Measurements from ENCODE around the gene CNTNAP2. TPM values are rescaled to one million over a fixed set of nuclear protein-coding genes. Genes with fewer than 3 reads are reported as not detected.

Gene CNTNAP2
- total RNA-seq, 2 experiments from 2014 or later, result 0.28 TPM; not detected in 1

DNA sequence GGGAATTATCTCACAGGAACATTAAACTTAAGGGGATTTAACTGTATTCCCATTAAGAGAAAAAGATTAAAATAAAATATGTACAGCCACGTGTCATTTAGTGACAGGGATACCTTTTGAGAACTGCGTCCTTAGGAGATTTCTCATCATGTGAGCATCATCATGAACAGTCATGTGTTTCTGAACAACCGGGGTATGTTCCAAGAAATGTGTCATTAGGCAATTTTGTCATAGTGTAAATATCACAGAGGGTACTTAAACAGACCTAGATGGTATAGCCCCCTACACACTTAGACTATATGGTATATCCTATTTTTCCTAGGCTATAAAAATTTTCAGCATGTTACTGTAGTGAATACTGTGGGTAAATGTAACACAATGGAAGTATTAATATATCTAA is 840.3 kb downstream of the CNTNAP2 start:
- Histone ChIP-seq H2AFZ (ENCODE audit: low read length) (no peak overlapping the region), H3K27ac (ENCODE audit: low read depth, low read length, poor library complexity, severe bottlenecking) (no peak overlapping the region), H3K79me2 (ENCODE audit: insufficient read depth, low read depth, low read length) (no peaks in the 10 kb centered on the region), H3K4me1 (ENCODE audit: insufficient read depth, low read length, poor library complexity, severe bottlenecking) (no peaks in the 10 kb centered on the region), H3K36me3 (ENCODE audit: insufficient read depth, low read length) (no peaks in the 10 kb centered on the region), H3K4me3 (ENCODE audit: low read depth, low read length, poor library complexity, severe bottlenecking) (no peak overlapping the region), H4K20me1 (ENCODE audit: insufficient read depth, low read length) (no peaks in the 10 kb centered on the region), H3K9me3 (ENCODE audit: low read length) (no peaks in the 10 kb centered on the region), H3K9me2 (ENCODE audit: insufficient read depth, low read length) (no peaks in the 10 kb centered on the region), H3K4me2 (ENCODE audit: low read length) (no peak overlapping the region)
- BruUV-seq (replicated peaks), result no TSS peak
- TF ChIP-seq EZH2phosphoT487 (IDR thresholded peaks at IDR 0.05; ENCODE audit: borderline replicate concordance, low read depth, low read length), result no peak
- TF ChIP-seq, protein P1, sequence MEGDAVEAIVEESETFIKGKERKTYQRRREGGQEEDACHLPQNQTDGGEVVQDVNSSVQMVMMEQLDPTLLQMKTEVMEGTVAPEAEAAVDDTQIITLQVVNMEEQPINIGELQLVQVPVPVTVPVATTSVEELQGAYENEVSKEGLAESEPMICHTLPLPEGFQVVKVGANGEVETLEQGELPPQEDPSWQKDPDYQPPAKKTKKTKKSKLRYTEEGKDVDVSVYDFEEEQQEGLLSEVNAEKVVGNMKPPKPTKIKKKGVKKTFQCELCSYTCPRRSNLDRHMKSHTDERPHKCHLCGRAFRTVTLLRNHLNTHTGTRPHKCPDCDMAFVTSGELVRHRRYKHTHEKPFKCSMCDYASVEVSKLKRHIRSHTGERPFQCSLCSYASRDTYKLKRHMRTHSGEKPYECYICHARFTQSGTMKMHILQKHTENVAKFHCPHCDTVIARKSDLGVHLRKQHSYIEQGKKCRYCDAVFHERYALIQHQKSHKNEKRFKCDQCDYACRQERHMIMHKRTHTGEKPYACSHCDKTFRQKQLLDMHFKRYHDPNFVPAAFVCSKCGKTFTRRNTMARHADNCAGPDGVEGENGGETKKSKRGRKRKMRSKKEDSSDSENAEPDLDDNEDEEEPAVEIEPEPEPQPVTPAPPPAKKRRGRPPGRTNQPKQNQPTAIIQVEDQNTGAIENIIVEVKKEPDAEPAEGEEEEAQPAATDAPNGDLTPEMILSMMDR (conservative IDR thresholded peaks at IDR 0.05; ENCODE audit: low read length), result no peak
- ChIA-PET POLR2A (interaction anchor here (0.7 kb wide), 1 partner anchor 746 kb away, joined by 3 read pairs; no protein-coding TSS in a partner anchor), CTCF (ENCODE audit: unreplicated experiment) (no interaction called here)
- intact Hi-C loops (cut with micrococcal nuclease; ENCODE audit: unreplicated experiment), result no loop called here
- DNase-seq (ENCODE audit: low spot score), result no peak

DNA sequence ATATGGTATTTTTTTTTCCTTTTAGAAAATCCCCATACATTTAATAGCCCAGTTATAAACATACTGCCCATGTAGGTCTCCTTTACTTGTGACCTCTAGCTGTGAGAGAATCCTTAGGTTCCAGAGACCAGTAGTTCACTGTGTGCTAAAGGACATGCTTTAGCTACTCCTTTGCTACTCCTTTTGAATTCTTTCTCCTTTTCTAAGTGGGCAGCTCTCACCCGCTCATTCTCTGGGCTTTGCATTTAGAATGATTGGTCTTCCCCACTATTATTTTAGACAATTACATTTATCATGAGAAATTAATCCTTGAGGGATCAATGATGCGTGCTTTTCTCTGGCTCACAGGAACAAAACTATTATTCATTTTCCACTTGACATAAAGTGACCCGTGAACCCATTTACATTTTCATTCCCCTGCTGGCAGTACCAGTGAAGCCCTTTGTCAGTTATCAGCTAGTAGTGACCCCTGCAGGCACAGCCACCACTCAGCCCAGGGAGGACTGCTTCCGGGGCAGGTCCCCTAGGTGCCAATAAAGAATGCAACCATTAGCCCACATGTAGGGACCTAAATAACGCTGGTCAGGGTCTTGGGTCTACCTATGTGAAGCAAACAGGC is 844.3 kb downstream of the CNTNAP2 start:
- Histone ChIP-seq H3K4me2 (ENCODE audit: low read length) (no peak overlapping the region), H3K4me3 (ENCODE audit: low read depth, low read length, poor library complexity, severe bottlenecking) (no peak overlapping the region), H3K79me2 (ENCODE audit: insufficient read depth, low read depth, low read length) (no peaks in the 10 kb centered on the region), H3K9me3 (ENCODE audit: low read length) (no peaks in the 10 kb centered on the region), H3K9me2 (ENCODE audit: insufficient read depth, low read length) (no peaks in the 10 kb centered on the region), H2AFZ (ENCODE audit: low read length) (no peak overlapping the region), H4K20me1 (ENCODE audit: insufficient read depth, low read length) (no peaks in the 10 kb centered on the region), H3K4me1 (ENCODE audit: insufficient read depth, low read length, poor library complexity, severe bottlenecking) (no peaks in the 10 kb centered on the region), H3K36me3 (ENCODE audit: insufficient read depth, low read length) (no peaks in the 10 kb centered on the region), H3K27ac (ENCODE audit: low read depth, low read length, poor library complexity, severe bottlenecking) (no peak overlapping the region)
- CTCF ChIA-PET (ENCODE audit: unreplicated experiment), result no interaction called here
- BruUV-seq (replicated peaks), result no TSS peak
- no peak for DNase-seq (ENCODE audit: low spot score)
- TF ChIP-seq, protein P1 (conservative IDR thresholded peaks at IDR 0.05; ENCODE audit: low read length), result no peak
- TF ChIP-seq EZH2phosphoT487 (IDR thresholded peaks at IDR 0.05; ENCODE audit: borderline replicate concordance, low read depth, low read length), result no peak
- intact Hi-C loops (cut with micrococcal nuclease; ENCODE audit: unreplicated experiment), result no loop called here
- POLR2A ChIA-PET, result no interaction called here

DNA sequence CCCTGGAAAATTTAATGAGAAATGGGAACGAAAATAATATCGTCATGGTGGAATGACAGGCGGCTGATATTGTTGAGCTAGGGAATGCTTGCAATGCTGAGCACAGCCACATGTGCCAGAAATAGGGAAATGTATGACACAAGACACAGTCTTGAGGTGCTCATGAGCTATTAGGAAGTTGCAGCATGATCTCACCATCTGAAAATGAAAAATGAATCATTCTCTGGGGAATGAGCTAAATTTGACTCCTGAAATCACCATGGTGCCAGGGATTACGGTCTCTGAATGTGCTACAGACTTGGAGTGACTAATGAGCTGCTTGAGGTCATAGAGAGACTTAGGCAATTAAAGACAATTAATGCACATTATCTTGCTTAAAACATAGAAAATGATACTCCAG is 845.0 kb downstream of the CNTNAP2 start:
- no peak overlapping the region for H2AFZ ChIP-seq (ENCODE audit: low read length)
- H3K79me2 ChIP-seq (ENCODE audit: insufficient read depth, low read depth, low read length), result no peaks in the 10 kb centered on the region
- no peak overlapping the region for H3K4me3 ChIP-seq (ENCODE audit: low read depth, low read length, poor library complexity, severe bottlenecking)
- BruUV-seq (replicated peaks), result no TSS peak
- no peak overlapping the region for H3K4me2 ChIP-seq (ENCODE audit: low read length)
- no peak for DNase-seq (ENCODE audit: low spot score)
- no peak for TF ChIP-seq EZH2phosphoT487 (IDR thresholded peaks at IDR 0.05; ENCODE audit: borderline replicate concordance, low read depth, low read length)
- TF ChIP-seq, protein P1 (conservative IDR thresholded peaks at IDR 0.05; ENCODE audit: low read length), result no peak
- no peak overlapping the region for H3K27ac ChIP-seq (ENCODE audit: low read depth, low read length, poor library complexity, severe bottlenecking)
- POLR2A ChIA-PET, result no interaction called here
- H3K36me3 ChIP-seq (ENCODE audit: insufficient read depth, low read length), result no peaks in the 10 kb centered on the region
- intact Hi-C loops (cut with micrococcal nuclease; ENCODE audit: unreplicated experiment), result no loop called here
- H4K20me1 ChIP-seq (ENCODE audit: insufficient read depth, low read length), result no peaks in the 10 kb centered on the region
- H3K4me1 ChIP-seq (ENCODE audit: insufficient read depth, low read length, poor library complexity, severe bottlenecking), result no peaks in the 10 kb centered on the region
- CTCF ChIA-PET (ENCODE audit: unreplicated experiment), result no interaction called here
- no peaks in the 10 kb centered on the region for H3K9me3 ChIP-seq (ENCODE audit: low read length)
- H3K9me2 ChIP-seq (ENCODE audit: insufficient read depth, low read length), result no peaks in the 10 kb centered on the region
